IMR-90 (cell line): ENCODE results near the gene MICAL3. TPM values are rescaled to one million over a fixed set of nuclear protein-coding genes. Genes with fewer than 3 reads are reported as not detected.

ENCODE experiments used
- ATAC-seq: fragments of 200-7000 bp; cut with Tn5 transposase; 2 replicates; pipeline ENCODE4 v1.9.1; 2020; ENCODE audit warnings: low read depth, mild to moderate bottlenecking, moderate library complexity
- BruUV-seq: library from RNA; stranded (reverse); fragments of 400-500 nt; replicated peaks from 2 replicates; lab custom pipeline; 2021; lab: Mats Ljungman, UMichigan
- CTCF ChIA-PET: fragments of 300-600 bp; formaldehyde crosslinking; extraction: SDS; loops from one replicate; lab custom pipeline; 2021; ENCODE audit warnings: antibody characterized with exemption; lab: Yijun Ruan, JAX
- POLR2A ChIA-PET: fragments of 300-600 bp; sonication (Branson Sonifier 250); formaldehyde crosslinking; loops from one replicate; lab custom pipeline; 2022; ENCODE audit warnings: antibody characterized with exemption; ENCODE audit not compliant: unreplicated experiment; lab: Charles Lee
- DNase-seq: peaks from one replicate; pipeline ENCODE4 v3.0.0; 2013
- H2AFZ ChIP-seq: replicated peaks from 2 replicates; pipeline ENCODE3; 2013; ENCODE audit warnings: low read length, mild to moderate bottlenecking; ENCODE audit not compliant: poor library complexity
- H2AK5ac ChIP-seq: 2 replicates; pipeline ENCODE4 v1.6.1; 2013; ENCODE audit warnings: low read depth, low read length, inconsistent platforms
- H2AK9ac ChIP-seq: replicated peaks from 2 replicates; pipeline ENCODE3; 2013; ENCODE audit warnings: mild to moderate bottlenecking, low read depth, low read length, moderate library complexity; ENCODE audit not compliant: poor library complexity
- H2BK120ac ChIP-seq: 2 replicates; pipeline ENCODE4 v1.6.1; 2013; ENCODE audit warnings: low read depth, low read length, inconsistent platforms
- H2BK15ac ChIP-seq: 3 replicates; pipeline ENCODE4 v1.6.1; 2013; ENCODE audit warnings: low read depth, low read length, inconsistent platforms
- H2BK20ac ChIP-seq: 2 replicates; pipeline ENCODE4 v1.6.1; 2013; ENCODE audit warnings: low read depth, mild to moderate bottlenecking, inconsistent platforms, low read length, moderate library complexity
- H2BK5ac ChIP-seq: 2 replicates; pipeline ENCODE4 v1.6.1; 2013; ENCODE audit warnings: mild to moderate bottlenecking, low read depth, low read length, inconsistent platforms; ENCODE audit not compliant: poor library complexity, severe bottlenecking
- H3K14ac ChIP-seq: replicated peaks from 2 replicates; pipeline ENCODE4 v1.6.1; 2013; ENCODE audit warnings: low read depth, low read length, inconsistent platforms
- H3K18ac ChIP-seq: 2 replicates; pipeline ENCODE4 v1.6.1; 2013; ENCODE audit warnings: low read depth, low read length, control low read depth
- H3K23ac ChIP-seq: 2 replicates; pipeline ENCODE4 v1.6.1; 2013; ENCODE audit warnings: low read depth, low read length, inconsistent platforms
- H3K27ac ChIP-seq: 2 replicates; pipeline ENCODE4 v1.5.1; 2013; ENCODE audit warnings: mild to moderate bottlenecking, control low read depth, low read length; ENCODE audit not compliant: insufficient read depth
- H3K27me3 ChIP-seq: 2 replicates; pipeline ENCODE4 v1.6.1; 2013; ENCODE audit warnings: low read length; ENCODE audit not compliant: control insufficient read depth, insufficient read depth
- H3K36me3 ChIP-seq: 2 replicates; pipeline ENCODE4 v1.6.1; 2013; ENCODE audit warnings: low read length, mixed read lengths; ENCODE audit not compliant: control insufficient read depth, insufficient read depth
- H3K4ac ChIP-seq: 2 replicates; pipeline ENCODE4 v1.6.1; 2013; ENCODE audit warnings: low read depth, low read length, inconsistent platforms
- H3K4me1 ChIP-seq: 2 replicates; pipeline ENCODE4 v1.6.1; 2013; ENCODE audit warnings: low read length, mixed read lengths; ENCODE audit not compliant: control insufficient read depth, insufficient read depth
- H3K4me2 ChIP-seq: 2 replicates; pipeline ENCODE4 v1.6.1; 2013; ENCODE audit warnings: low read depth, mild to moderate bottlenecking, control low read depth, low read length, moderate library complexity
- H3K4me3 ChIP-seq: 2 replicates; pipeline ENCODE4 v1.5.1; 2013; ENCODE audit warnings: low read depth, mild to moderate bottlenecking, control low read depth, low read length, moderate library complexity; ENCODE audit not compliant: insufficient read depth
- H3K56ac ChIP-seq: 2 replicates; pipeline ENCODE4 v1.6.1; 2013; ENCODE audit warnings: low read length, inconsistent platforms; ENCODE audit not compliant: insufficient read depth; ENCODE audit errors: extremely low read depth
- H3K79me1 ChIP-seq, 2 experiments: 2 replicates each; pipeline ENCODE4 v1.6.1; 2013; ENCODE audit warnings: low read length in 2 of 2, inconsistent platforms in 1 of 2, low read depth in 1 of 2
- H3K9ac ChIP-seq: 2 replicates; pipeline ENCODE4 v1.6.1; 2013; ENCODE audit warnings: low read depth, low read length, control low read depth
- H3K9me1 ChIP-seq: 2 replicates; pipeline ENCODE4 v1.6.1; 2013; ENCODE audit warnings: low read length, inconsistent platforms; ENCODE audit not compliant: insufficient read depth
- H3K9me3 ChIP-seq: 2 replicates; pipeline ENCODE4 v1.6.1; 2013; ENCODE audit warnings: low read length; ENCODE audit not compliant: control insufficient read depth, insufficient read depth
- H4K20me1 ChIP-seq: 2 replicates; pipeline ENCODE4 v1.6.1; 2013; ENCODE audit warnings: low read length, inconsistent platforms; ENCODE audit not compliant: insufficient read depth
- H4K5ac ChIP-seq: 2 replicates; pipeline ENCODE4 v1.6.1; 2013; ENCODE audit warnings: mild to moderate bottlenecking, low read depth, low read length, control low read depth
- H4K8ac ChIP-seq, 2 experiments: 2 replicates each; pipeline ENCODE4 v1.6.1; 2013; ENCODE audit warnings: low read depth in 2 of 2, low read length in 2 of 2, control low read depth in 1 of 2, inconsistent platforms in 1 of 2
- H4K91ac ChIP-seq: 2 replicates; pipeline ENCODE4 v1.6.1; 2013; ENCODE audit warnings: low read depth, low read length, inconsistent platforms; ENCODE audit not compliant: insufficient read depth
- CHD1 ChIP-seq: IDR thresholded peaks from 2 replicates; pipeline ENCODE4 v1.6.1; 2012; ENCODE audit warnings: low read depth, low read length, improper control_type of control experiment
- ELK1 ChIP-seq: fragments of 150-350 bp; IDR thresholded peaks from 2 replicates; pipeline ENCODE4 v1.6.1; 2016; ENCODE audit warnings: low read depth, mild to moderate bottlenecking, low read length, moderate library complexity, borderline replicate concordance
- FOS ChIP-seq: fragments of 150-350 bp; IDR thresholded peaks from 2 replicates; pipeline ENCODE4 v1.6.1; 2016; ENCODE audit warnings: low read depth, low read length
- MAFK ChIP-seq: IDR thresholded peaks from 2 replicates; pipeline ENCODE4 v1.6.1; 2012; ENCODE audit warnings: low read depth, low read length, improper control_type of control experiment
- MXI1 ChIP-seq: IDR thresholded peaks from 2 replicates; pipeline ENCODE4 v1.6.1; 2012; ENCODE audit warnings: low read depth, mild to moderate bottlenecking, low read length, moderate library complexity, borderline replicate concordance
- RAD21 ChIP-seq: IDR thresholded peaks from 2 replicates; pipeline ENCODE4 v1.6.1; 2012; ENCODE audit warnings: low read length, improper control_type of control experiment
- RCOR1 ChIP-seq: IDR thresholded peaks from 2 replicates; pipeline ENCODE4 v1.6.1; 2012; ENCODE audit warnings: mild to moderate bottlenecking, low read length, improper control_type of control experiment; ENCODE audit not compliant: insufficient replicate concordance
- RFX5 ChIP-seq: IDR thresholded peaks from 2 replicates; pipeline ENCODE4 v1.8.0; 2012; ENCODE audit warnings: low read depth, mild to moderate bottlenecking, low read length, moderate library complexity
- SMC3 ChIP-seq: fragments of 150-350 bp; IDR thresholded peaks from 2 replicates; pipeline ENCODE4 v1.6.1; 2016; ENCODE audit warnings: low read depth, mild to moderate bottlenecking, antibody characterized with exemption, low read length, moderate library complexity
- WGBS, 2 experiments: methylation state at CpG; one replicate each; pipeline versions ENCODE4 v1.1.5 to v1.1.7; 2013; ENCODE audit warnings: missing lambda C conversion rate in 2 of 2; ENCODE audit not compliant: insufficient read length in 1 of 2; ENCODE audit errors: extremely low coverage in 2 of 2; 5-methylcytosine and 5-hydroxymethylcytosine counted together
- dilution Hi-C: fragments of 300-500 bp; cut with HindIII; formaldehyde crosslinking; loops from one replicate; pipeline ENCODE4 v1.14.3; 2018; ENCODE audit warnings: low sequenced_read_pairs; ENCODE audit not compliant: unreplicated experiment
- in situ Hi-C: fragments of 300-500 bp; cut with MboI; formaldehyde crosslinking; loops from 3 replicates; pipeline ENCODE4 v1.14.3; 2019; ENCODE audit warnings: low sequenced_read_pairs, inconsistent platforms, mixed read lengths
- intact Hi-C: fragments of 100-400 bp; cut with micrococcal nuclease; formaldehyde crosslinking; loops from 2 replicates; pipeline ENCODE4 v1.10.0; 2022
- polyA plus RNA-seq, 3 experiments: library from polyadenylated mRNA; depleted of rRNA; stranded (reverse); fragments of >200 nt; gene quantifications; 2 replicates each; pipeline ENCODE4 v1.2.3, GENCODE V29; 2012; ENCODE audit warnings: low replicate concordance in 1 of 3
- total RNA-seq: library from RNA; depleted of rRNA; stranded (reverse); fragments of >200 nt; gene quantifications from 2 replicates; pipeline ENCODE4 v1.2.3, GENCODE V29; 2012

MICAL3 gene
- total and polyA plus RNA-seq, 2 of the 4 experiments (the other 2 are of a cell fraction) = 17.6 to 26.8 TPM

GRCh38 chr22:18022876-18023275, 1.5 kb downstream of the MICAL3 start (continued):
- TF ChIP-seq ELK1 (no peak), MAFK (no peak), RFX5 (no peak), MXI1 (no peak), RAD21 (no peak)

GRCh38 chr22:18021431-18021830, 2.9 kb downstream of the MICAL3 start:
- intact Hi-C loops (no loop called here), dilution Hi-C loops (no loop called here), in situ Hi-C loops (no loop called here)
- H2BK15ac ChIP-seq = no peak overlapping the region
- H3K23ac ChIP-seq = no peak overlapping the region
- H2AK5ac ChIP-seq = no peak overlapping the region
- peak overlapping the region; percentile 20 for H2AK9ac ChIP-seq
- DNase-seq (no peak), ATAC-seq (no peak)
- no peak overlapping the region for H2BK120ac ChIP-seq
- no peaks in the 10 kb centered on the region for H3K36me3 ChIP-seq
- H3K79me1 ChIP-seq = 0 out of 4 replicates have a peak, but pooled peaks cover 0 to 3% of the 10 kb centered on the region in 2 experiments
- no peak overlapping the region for H3K18ac ChIP-seq
- no peak overlapping the region for H3K9ac ChIP-seq
- no peak overlapping the region for H2BK5ac ChIP-seq
- no peak overlapping the region for H3K27ac ChIP-seq
- no peak overlapping the region for H2AFZ ChIP-seq
- CTCF ChIA-PET = interaction anchor here (0.5 to 0.6 kb wide), 2 partner anchors 122 to 382 kb away, joined by 5 to 9 read pairs; no protein-coding TSS in a partner anchor
- no peak overlapping the region for H3K4me2 ChIP-seq
- H3K14ac ChIP-seq = no peak overlapping the region
- POLR2A ChIA-PET = no interaction called here
- H3K4me1 ChIP-seq = peaks cover 2% of the 10 kb centered on the region; the same call in 1 of the 2 replicates
- no peak overlapping the region for H3K4ac ChIP-seq
- no peak overlapping the region for H2BK20ac ChIP-seq
- H3K9me3 ChIP-seq = no peaks in the 10 kb centered on the region
- peaks cover 3% of the 10 kb centered on the region; the same call in 1 of the 2 replicates for H3K9me1 ChIP-seq
- no peak overlapping the region for H4K8ac ChIP-seq
- H3K27me3 ChIP-seq = no peaks in the 10 kb centered on the region
- BruUV-seq = no TSS peak
- no peak overlapping the region for H3K4me3 ChIP-seq
- H4K20me1 ChIP-seq = no peaks in the 10 kb centered on the region
- H4K5ac ChIP-seq = no peak overlapping the region
- H3K56ac ChIP-seq = no peak overlapping the region
- TF ChIP-seq FOS (no peak), RFX5 (no peak), RCOR1 (no peak), CHD1 (no peak), MXI1 (no peak), SMC3 (no peak), MAFK (no peak)
- no peak overlapping the region for H4K91ac ChIP-seq
- WGBS, 2 experiments = 60% methylated on average over 1 of the region's 2 CpGs; no CpG with 5 or more reads in 1 of the 2 experiments
